ENCODE data around the gene ITPRID2.

DNA sequence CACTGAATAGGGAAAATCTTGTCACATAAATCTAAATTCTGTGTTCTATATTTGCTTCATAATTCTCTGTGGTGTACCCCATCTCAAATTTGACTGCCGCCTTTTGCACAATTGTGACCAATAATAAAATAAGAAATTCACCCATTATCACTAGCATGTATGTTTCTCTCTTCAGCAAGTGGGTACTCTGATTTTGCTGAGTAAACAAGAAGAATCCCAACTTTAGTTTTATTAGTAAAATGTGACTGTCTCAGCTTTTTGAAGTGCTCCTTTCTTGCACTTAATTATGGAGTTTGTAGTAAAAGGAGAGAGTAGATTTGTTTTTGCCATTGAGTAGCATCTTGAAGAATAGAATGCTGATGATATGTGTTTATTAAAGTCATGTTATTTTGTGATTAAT, 16.1 kb downstream of the ITPRID2 start:
- TF ChIP-seq, protein P1, sequence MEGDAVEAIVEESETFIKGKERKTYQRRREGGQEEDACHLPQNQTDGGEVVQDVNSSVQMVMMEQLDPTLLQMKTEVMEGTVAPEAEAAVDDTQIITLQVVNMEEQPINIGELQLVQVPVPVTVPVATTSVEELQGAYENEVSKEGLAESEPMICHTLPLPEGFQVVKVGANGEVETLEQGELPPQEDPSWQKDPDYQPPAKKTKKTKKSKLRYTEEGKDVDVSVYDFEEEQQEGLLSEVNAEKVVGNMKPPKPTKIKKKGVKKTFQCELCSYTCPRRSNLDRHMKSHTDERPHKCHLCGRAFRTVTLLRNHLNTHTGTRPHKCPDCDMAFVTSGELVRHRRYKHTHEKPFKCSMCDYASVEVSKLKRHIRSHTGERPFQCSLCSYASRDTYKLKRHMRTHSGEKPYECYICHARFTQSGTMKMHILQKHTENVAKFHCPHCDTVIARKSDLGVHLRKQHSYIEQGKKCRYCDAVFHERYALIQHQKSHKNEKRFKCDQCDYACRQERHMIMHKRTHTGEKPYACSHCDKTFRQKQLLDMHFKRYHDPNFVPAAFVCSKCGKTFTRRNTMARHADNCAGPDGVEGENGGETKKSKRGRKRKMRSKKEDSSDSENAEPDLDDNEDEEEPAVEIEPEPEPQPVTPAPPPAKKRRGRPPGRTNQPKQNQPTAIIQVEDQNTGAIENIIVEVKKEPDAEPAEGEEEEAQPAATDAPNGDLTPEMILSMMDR (IDR thresholded peaks at IDR 0.05; ENCODE audit: insufficient read depth, low read length, poor library complexity, severe bottlenecking) = no peak
- no peak for TF ChIP-seq EZH2phosphoT487 (conservative IDR thresholded peaks at IDR 0.05; ENCODE audit: low read length)

All from SU-DHL-6 (cell line).